Epithelial cell of proximal tubule (primary cell): ENCODE results near the gene BTBD6. TPM values are rescaled to one million over a fixed set of nuclear protein-coding genes. Genes with fewer than 3 reads are reported as not detected.
A peak's percentile ranks its signal among the peaks of the same experiment; 100 is the strongest.

Experiments used
- DNase-seq: peaks from one replicate; pipeline ENCODE4 v3.0.0-alpha.2; 2011; ENCODE audit warnings: low read depth
- H3K4me3 ChIP-seq: 2 replicates; pipeline ENCODE4 v1.5.1; 2011; ENCODE audit warnings: low read depth, mild to moderate bottlenecking, low read length
- CTCF ChIP-seq: conservative IDR thresholded peaks from 2 replicates; pipeline ENCODE4 v1.5.1; 2012; ENCODE audit warnings: low read depth, mild to moderate bottlenecking, low read length
- total RNA-seq: library from RNA; depleted of rRNA; stranded (reverse); fragments of >200 nt; gene quantifications from 2 replicates; pipeline ENCODE4 v1.2.3, GENCODE V29; 2015

The BTBD6 gene
- total RNA-seq, 1 donor from 2014 or later = 39.4 TPM

GRCh38 chr14:105260959-105261358, 12.6 kb downstream of the BTBD6 start:
- TF ChIP-seq CTCF = no peak
- DNase-seq = no peak
- H3K4me3 ChIP-seq = no peak overlapping the region

- no peak overlapping the region for H3K4me3 ChIP-seq
- no peak for DNase-seq
- TF ChIP-seq CTCF = no peak
These were observed 13.4 kb downstream of the BTBD6 start for GRCh38 chr14:105261781-105262180.

- DNase-seq = no peak
- peak; percentile 31 for TF ChIP-seq CTCF
- no peak overlapping the region for H3K4me3 ChIP-seq
These were observed 19.7 kb downstream of the BTBD6 start for GRCh38 chr14:105267820-105268548.

GRCh38 chr14:105268736-105269354, 20.5 kb downstream of the BTBD6 start:
- H3K4me3 ChIP-seq = no peak overlapping the region
- TF ChIP-seq CTCF = no peak
- no peak for DNase-seq

- TF ChIP-seq CTCF = no peak
- no peak overlapping the region for H3K4me3 ChIP-seq
- no peak for DNase-seq
These were observed 21.1 kb downstream of the BTBD6 start for GRCh38 chr14:105269405-105269804.

- no peak for DNase-seq
- no peak overlapping the region for H3K4me3 ChIP-seq
- no peak for TF ChIP-seq CTCF
These were observed 23.0 kb downstream of the BTBD6 start for GRCh38 chr14:105271224-105271890.
